Ishikawa (cell line): ENCODE measurements around the gene PGAP2.

ENCODE experiments used
- EGR1 ChIP-seq: IDR thresholded peaks from 2 replicates; pipeline ENCODE4 v1.6.1; 2012
- EP300 ChIP-seq: IDR thresholded peaks from 2 replicates; pipeline ENCODE4 v1.6.1; 2012; ENCODE audit warnings: borderline replicate concordance
- FOXM1 ChIP-seq: IDR thresholded peaks from 2 replicates; pipeline ENCODE4 v1.6.1; 2012; ENCODE audit warnings: low read depth, borderline replicate concordance
- MAX ChIP-seq: IDR thresholded peaks from 2 replicates; pipeline ENCODE4 v1.6.1; 2012
- RAD21 ChIP-seq: IDR thresholded peaks from 2 replicates; pipeline ENCODE4 v1.6.1; 2012; ENCODE audit warnings: low read depth
- REST ChIP-seq: IDR thresholded peaks from 2 replicates; pipeline ENCODE4 v1.6.1; 2012; ENCODE audit warnings: low read depth, mild to moderate bottlenecking
- TCF12 ChIP-seq: IDR thresholded peaks from 2 replicates; pipeline ENCODE4 v1.6.1; 2012; ENCODE audit warnings: low read depth
- USF1 ChIP-seq: IDR thresholded peaks from 2 replicates; pipeline ENCODE4 v1.6.1; 2012

GRCh38 chr11:3799143-3799542, 9.2 kb upstream of the PGAP2 start:
- no peak for TF ChIP-seq USF1
- TF ChIP-seq RAD21 = no peak
- TF ChIP-seq EP300 = no peak
- TF ChIP-seq MAX = no peak
- TF ChIP-seq TCF12 = no peak
- TF ChIP-seq FOXM1 = no peak
- TF ChIP-seq REST = no peak
- TF ChIP-seq EGR1 = no peak
